ENCODE measurements around the gene MYO19. TPM values are rescaled to one million over a fixed set of nuclear protein-coding genes. Genes with fewer than 3 reads are reported as not detected.

Gene MYO19
- total RNA-seq, 2 experiments from 2014 or later, result 106 to 114 TPM

DNA sequence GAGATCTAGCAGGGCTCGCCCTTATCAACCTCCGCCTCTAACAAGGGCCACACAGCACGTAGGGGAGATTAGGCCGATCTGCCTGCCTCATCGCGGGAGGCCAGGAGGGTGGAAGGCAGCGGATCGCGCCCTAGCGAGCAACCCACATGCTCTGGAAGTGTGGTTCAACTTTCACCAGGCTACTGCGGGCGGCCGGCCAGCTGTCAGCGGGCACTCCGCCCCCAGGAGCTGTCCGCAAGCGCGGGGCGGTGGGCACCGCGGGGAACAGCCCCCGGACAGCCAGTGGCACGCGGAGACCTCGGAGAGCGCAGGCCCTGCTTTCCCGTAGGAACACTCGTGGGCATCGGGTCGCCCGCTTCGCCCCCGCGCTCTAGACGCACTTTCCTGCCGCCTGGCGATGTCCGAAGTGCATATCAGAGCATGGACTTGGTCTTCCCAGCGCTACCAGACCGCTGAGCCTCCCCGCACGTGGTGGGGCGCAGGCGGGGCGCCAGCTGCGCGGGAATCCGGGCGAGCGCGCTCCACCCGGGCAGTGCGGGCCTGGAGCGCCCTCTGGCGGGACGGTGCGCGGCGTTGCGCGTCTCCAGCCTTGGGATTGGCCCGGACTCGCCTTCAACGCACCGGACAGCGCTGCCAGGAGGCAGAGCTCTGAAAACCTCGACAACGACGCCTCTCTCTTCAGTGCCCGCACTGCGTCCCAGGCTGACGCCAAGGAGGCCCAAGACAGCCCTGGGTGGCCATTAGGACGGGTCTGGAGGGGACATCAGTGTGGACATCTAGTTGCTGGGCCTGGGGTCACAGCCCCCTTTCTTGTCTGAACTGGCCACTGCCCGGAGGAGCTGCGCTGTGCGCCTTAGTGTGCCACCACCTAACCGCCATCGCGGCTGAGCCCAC is 51.8 kb downstream of the MYO19 start:
- Mint-ChIP-seq H3K36me3 (ENCODE audit: low read depth) (peaks cover 6% of the 10 kb centered on the region), H3K9me3 (no peaks in the 10 kb centered on the region), H3K4me1 (ENCODE audit: low read depth) (peaks cover 26% of the 10 kb centered on the region), H3K4me3 (peak overlapping the region; percentile 41), H3K27ac (no peak overlapping the region), H3K27me3 (peaks cover 9% of the 10 kb centered on the region)
- ATAC-seq, result peak; percentile 72
- POLR2A ChIA-PET, result interaction anchor here (0.8 kb wide), 2 partner anchors 18 to 53 kb away, joined by 3 read pairs; partner anchors contain the start of gene PIGW
- TF ChIP-seq CTCF (IDR thresholded peaks at IDR 0.05), result peak; percentile 77
- CTCF ChIA-PET, result interaction anchor here (0.7 to 1.4 kb wide), 15 partner anchors 11 to 663 kb away, joined by 3 to 6 read pairs (median 3); partner anchors contain the start of genes LYZL6, MYO19 and PIGW
- intact Hi-C loops (cut with micrococcal nuclease), result no loop called here
- DNase-seq, result peak; percentile 87

- ATAC-seq (no peak), DNase-seq (no peak)
- POLR2A ChIA-PET, result no interaction called here
- no peaks in the 10 kb centered on the region for H3K9me3 Mint-ChIP-seq
- H3K27ac Mint-ChIP-seq, result no peak overlapping the region
- H3K4me1 Mint-ChIP-seq (ENCODE audit: low read depth), result peaks cover 21% of the 10 kb centered on the region
- intact Hi-C loops (cut with micrococcal nuclease), result no loop called here
- peaks cover 9% of the 10 kb centered on the region for H3K27me3 Mint-ChIP-seq
- CTCF ChIA-PET, result no interaction called here
- peaks cover 2% of the 10 kb centered on the region for H3K36me3 Mint-ChIP-seq (ENCODE audit: low read depth)
- no peak overlapping the region for H3K4me3 Mint-ChIP-seq
- no peak for TF ChIP-seq CTCF (IDR thresholded peaks at IDR 0.05)
Observed at GRCh38 chr17:36481829-36482228, 52.8 kb downstream of the MYO19 start.

- ChIA-PET POLR2A (no interaction called here), CTCF (no interaction called here)
- no peak overlapping the region for H3K27ac Mint-ChIP-seq
- ATAC-seq (no peak), DNase-seq (no peak)
- H3K9me3 Mint-ChIP-seq, result no peaks in the 10 kb centered on the region
- TF ChIP-seq CTCF (IDR thresholded peaks at IDR 0.05), result no peak
- H3K4me3 Mint-ChIP-seq, result no peak overlapping the region
- H3K36me3 Mint-ChIP-seq (ENCODE audit: low read depth), result no peaks in the 10 kb centered on the region
- peaks cover 5% of the 10 kb centered on the region for H3K27me3 Mint-ChIP-seq
- intact Hi-C loops (cut with micrococcal nuclease), result no loop called here
- no peaks in the 10 kb centered on the region for H3K4me1 Mint-ChIP-seq (ENCODE audit: low read depth)
Observed at GRCh38 chr17:36475346-36475970, 59.2 kb downstream of the MYO19 start.

GRCh38 chr17:36474571-36474970 is 60.1 kb downstream of the MYO19 start:
- Mint-ChIP-seq H3K27ac (no peak overlapping the region), H3K4me1 (ENCODE audit: low read depth) (no peaks in the 10 kb centered on the region), H3K9me3 (no peaks in the 10 kb centered on the region), H3K27me3 (peaks cover 5% of the 10 kb centered on the region), H3K36me3 (ENCODE audit: low read depth) (no peaks in the 10 kb centered on the region), H3K4me3 (no peak overlapping the region)
- POLR2A ChIA-PET, result no interaction called here
- DNase-seq (no peak), ATAC-seq (no peak)
- CTCF ChIA-PET, result interaction anchor here (1.3 kb wide), 1 partner anchor 11 kb away, joined by 3 read pairs; no protein-coding TSS in a partner anchor
- intact Hi-C loops (cut with micrococcal nuclease), result no loop called here
- no peak for TF ChIP-seq CTCF (IDR thresholded peaks at IDR 0.05)

DNA sequence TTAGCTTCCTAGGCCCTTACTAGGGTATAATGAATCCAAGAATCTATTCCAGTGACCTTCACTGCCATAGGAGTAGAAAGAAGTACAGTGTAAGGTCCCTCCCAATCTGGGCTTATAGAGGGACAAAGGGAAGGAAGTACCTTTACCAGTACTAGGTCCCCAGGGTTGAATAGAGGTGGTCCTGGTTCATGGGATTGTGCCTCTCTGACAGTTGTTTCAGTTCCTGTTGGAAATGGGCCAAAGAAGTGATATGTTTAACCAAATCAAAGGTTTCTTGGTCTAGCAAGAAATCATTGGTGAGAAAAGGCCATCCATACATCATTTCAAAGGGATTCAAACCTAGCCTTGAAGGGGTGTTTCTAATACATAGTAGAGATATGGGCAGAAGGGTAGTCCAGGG is 64.2 kb downstream of the MYO19 start:
- ChIA-PET CTCF (interaction anchor here (1.4 kb wide), 1 partner anchor 13 kb away, joined by 4 read pairs; no protein-coding TSS in a partner anchor), POLR2A (interaction anchor here (0.6 kb wide), 1 partner anchor 23 kb away, joined by 3 read pairs; no protein-coding TSS in a partner anchor)
- Mint-ChIP-seq H3K4me1 (ENCODE audit: low read depth) (no peaks in the 10 kb centered on the region), H3K27me3 (peaks cover 20% of the 10 kb centered on the region), H3K27ac (no peak overlapping the region), H3K9me3 (no peaks in the 10 kb centered on the region), H3K36me3 (ENCODE audit: low read depth) (no peaks in the 10 kb centered on the region), H3K4me3 (no peak overlapping the region)
- intact Hi-C loops (cut with micrococcal nuclease), result no loop called here
- no peak for TF ChIP-seq CTCF (IDR thresholded peaks at IDR 0.05)
- no peak for DNase-seq
- ATAC-seq, result no peak

All from activated CD8-positive, alpha-beta T cell treated with anti-CD3 and anti-CD28 coated beads for 36 hours (primary cell).